ENCODE results near the gene WNT10A.

DNA sequence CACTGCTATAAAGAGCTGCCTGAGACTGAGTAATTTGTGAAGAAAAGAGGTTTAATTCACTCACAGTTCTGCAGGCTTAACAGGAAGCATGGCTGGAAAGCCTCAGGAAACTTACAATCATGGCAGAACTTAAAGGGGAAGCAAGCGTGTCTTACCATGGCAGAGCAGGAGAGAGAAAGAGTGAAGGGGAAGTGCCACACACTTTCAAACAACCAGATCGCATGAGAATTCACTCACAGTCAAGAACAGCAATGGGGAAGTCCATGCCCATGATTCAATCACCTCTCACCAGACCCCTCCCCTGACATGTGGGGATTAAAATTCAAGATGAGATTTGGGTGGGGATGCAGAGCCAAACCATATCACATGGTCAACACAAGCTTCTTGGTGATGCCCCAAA is 44.1 kb downstream of the WNT10A start:
- TF ChIP-seq SP2 (IDR thresholded peaks at IDR 0.05; ENCODE audit: low read length) (no peak), ASH2L (IDR thresholded peaks at IDR 0.05; ENCODE audit: low read length) (no peak), ZNF274 (IDR thresholded peaks at IDR 0.05; ENCODE audit: borderline replicate concordance, extremely low read depth, low read length) (no peak), CBX5 (IDR thresholded peaks at IDR 0.05; ENCODE audit: low read depth, low read length) (no peak), SIRT6 (IDR thresholded peaks at IDR 0.05; ENCODE audit: low read length) (no peak), CTCF (IDR thresholded peaks at IDR 0.05; ENCODE audit: control extremely low read depth in 1 of 3, insufficient read depth in 1 of 3, low read depth in 1 of 3, low read length in 3 of 3) (no peak), EZH2 (IDR thresholded peaks at IDR 0.05; ENCODE audit: low read depth, low read length, severe bottlenecking) (no peak)

Data from H1 (cell line).